Esophagus squamous epithelium (tissue), 4 donors: ENCODE data around the gene KCTD2.

Experiments used
- CTCF ChIP-seq, 6 experiments: fragments of 450-650 bp in 4 of 6; fragments of 200-600 bp in 2 of 6; sonication (generic) in 2 of 6; IDR thresholded peaks; one replicate each; pipeline ENCODE4 v1.5.1; 2016 to 2019; ENCODE audit warnings: antibody characterized with exemption in 6 of 6, mild to moderate bottlenecking in 4 of 6, moderate library complexity in 4 of 6
- POLR2A ChIP-seq, 4 donors: fragments of 450-650 bp; IDR thresholded peaks; one replicate each; pipeline ENCODE4 v1.6.1; 2017; ENCODE audit warnings: antibody characterized with exemption in 4 of 4, mild to moderate bottlenecking in 4 of 4, moderate library complexity in 3 of 4

- peak in 1 of 6 experiments; percentile 12 for TF ChIP-seq CTCF (IDR thresholded peaks at IDR 0.05)
- peak in 2 of 4 donors; percentile 75 to 79 for TF ChIP-seq POLR2A (IDR thresholded peaks at IDR 0.05)
Measured at GRCh38 chr17:75109407-75110233, 62.6 kb downstream of the KCTD2 start, which contains the start of gene ARMC7.
